Measurements from ENCODE around the gene RNF19B. TPM values are rescaled to one million over a fixed set of nuclear protein-coding genes. Genes with fewer than 3 reads are reported as not detected.
A peak's percentile ranks its signal among the peaks of the same experiment; 100 is the strongest.

The RNF19B gene
- total and polyA plus RNA-seq, 2 of the 13 experiments (the other 11 are each of a cell fraction or from before 2014, with no cell fraction given) = 15.3 to 22.5 TPM

GRCh38 chr1:32906654-32907053 lies 58.0 kb downstream of the RNF19B start:
- Histone ChIP-seq H3K4me1 (ENCODE audit: insufficient read depth, low read length) (0 out of 2 replicates have a peak, but pooled peaks cover 7% of the 10 kb centered on the region), H2AFZ (ENCODE audit: low read length) (no peak overlapping the region), H3K36me3 (replicated peaks in 1 of 2; ENCODE audit: control insufficient read depth in 1 of 2, insufficient read depth in 2 of 2, low read length in 2 of 2) (no peaks in the 10 kb centered on the region), H3K27ac (ENCODE audit: extremely low read length, insufficient read depth, low read length) (no peak overlapping the region), H3K79me2 (ENCODE audit: insufficient read depth, low read length) (no peaks in the 10 kb centered on the region), H3K4me2 (ENCODE audit: low read depth, low read length) (no peak overlapping the region), H3K9me3 (ENCODE audit: low read length) (no peaks in the 10 kb centered on the region), H3K27me3 (ENCODE audit: control insufficient read depth in 1 of 2, insufficient read depth in 2 of 2, low read length in 2 of 2) (peaks cover 0 to 15% of the 10 kb centered on the region in 2 experiments; a peak in 4 of 5 replicates), H4K20me1 (ENCODE audit: insufficient read depth, low read length) (no peaks in the 10 kb centered on the region), H3K9ac (ENCODE audit: insufficient read depth, low read depth, low read length) (no peak overlapping the region), H3K4me3 (replicated peaks in 1 of 3; ENCODE audit: insufficient read depth in 1 of 3, low read depth in 2 of 3, low read length in 3 of 3) (no peak overlapping the region)
- ChIA-PET CTCF (ENCODE audit: low intra/inter-chr PET ratio, low total read pairs) (no interaction called here), POLR2A (no interaction called here)
- FAIRE-seq = no peak
- intact Hi-C loops (cut with micrococcal nuclease; ENCODE audit: unreplicated experiment) = no loop called here
- 34% methylated on average over 7 of the region's 7 CpGs for WGBS (ENCODE audit: low lambda C conversion rate)
- ATAC-seq = peak; percentile 57; the same call in 2 of the 3 replicates
- BruUV-seq (replicated peaks) = no TSS peak
- no peak for DNase-seq (ENCODE audit: low spot score)
- in situ Hi-C loops (cut with HindIII; ENCODE audit: extremely low pct_ligation_motif_present, low pct_unique_long_range_greater_than_20kb) = no loop called here
- no peak for TF ChIP-seq CSRNP2 (CRISPR knock-in tag; conservative IDR thresholded peaks at IDR 0.05; ENCODE audit: low read depth)
- no peak for TF ChIP-seq ETV5 (CRISPR knock-in tag; IDR thresholded peaks at IDR 0.05; ENCODE audit: borderline replicate concordance)
- no peak for TF ChIP-seq HNF1B (CRISPR knock-in tag; IDR thresholded peaks at IDR 0.05)
- no peak for TF ChIP-seq PRPF4 (IDR thresholded peaks at IDR 0.05; ENCODE audit: low read depth, low read length, poor library complexity, severe bottlenecking)
- TF ChIP-seq ZSCAN9 (CRISPR knock-in tag; IDR thresholded peaks at IDR 0.05; ENCODE audit: borderline replicate concordance) = no peak
- no peak for TF ChIP-seq THAP9 (CRISPR knock-in tag; IDR thresholded peaks at IDR 0.05; ENCODE audit: borderline replicate concordance)
- TF ChIP-seq ATF2 (CRISPR knock-in tag; IDR thresholded peaks at IDR 0.05) = no peak
- no peak for TF ChIP-seq ZKSCAN5 (CRISPR knock-in tag; IDR thresholded peaks at IDR 0.05)
- no peak for TF ChIP-seq NR2F2 (IDR thresholded peaks at IDR 0.05; ENCODE audit: borderline replicate concordance, low read depth)
- no peak for TF ChIP-seq PLRG1 (conservative IDR thresholded peaks at IDR 0.05)
- TF ChIP-seq EHMT2 (IDR thresholded peaks at IDR 0.05; ENCODE audit: borderline replicate concordance, low read depth, low read length) = no peak
- TF ChIP-seq NFAT5 (CRISPR knock-in tag; IDR thresholded peaks at IDR 0.05) = no peak
